Activated naive CD4-positive, alpha-beta T cell (primary cell): ENCODE measurements around the gene PDGFRB.

Source experiments
- DNase-seq, 4 experiments: peaks; one replicate each; lab custom pipeline; 2025; lab: John Stamatoyannopoulos, UW

The PDGFRB gene

DNA sequence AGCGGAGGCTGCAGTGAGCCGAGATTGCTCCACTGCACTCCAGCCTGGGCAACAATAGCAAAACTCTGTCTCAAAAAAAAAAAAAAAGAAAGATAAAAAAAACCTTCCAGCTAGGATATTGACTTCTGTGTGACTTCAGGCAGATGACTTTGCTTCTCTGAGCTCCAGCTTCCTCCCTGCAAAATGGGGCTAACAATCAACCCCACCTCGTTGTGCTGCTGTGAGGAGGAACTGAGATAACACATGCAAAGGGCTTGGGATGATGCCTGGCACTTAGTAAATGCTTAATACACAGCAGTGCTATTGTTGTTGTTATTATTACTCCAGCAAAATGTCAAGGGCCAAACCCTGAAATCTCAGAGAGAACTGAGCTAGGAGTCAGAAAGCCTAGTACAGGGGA, 7.4 kb upstream of the PDGFRB start:
- no peak for DNase-seq

GRCh38 chr5:150162142-150162513, 6.5 kb upstream of the PDGFRB start:
- no peak for DNase-seq

DNA sequence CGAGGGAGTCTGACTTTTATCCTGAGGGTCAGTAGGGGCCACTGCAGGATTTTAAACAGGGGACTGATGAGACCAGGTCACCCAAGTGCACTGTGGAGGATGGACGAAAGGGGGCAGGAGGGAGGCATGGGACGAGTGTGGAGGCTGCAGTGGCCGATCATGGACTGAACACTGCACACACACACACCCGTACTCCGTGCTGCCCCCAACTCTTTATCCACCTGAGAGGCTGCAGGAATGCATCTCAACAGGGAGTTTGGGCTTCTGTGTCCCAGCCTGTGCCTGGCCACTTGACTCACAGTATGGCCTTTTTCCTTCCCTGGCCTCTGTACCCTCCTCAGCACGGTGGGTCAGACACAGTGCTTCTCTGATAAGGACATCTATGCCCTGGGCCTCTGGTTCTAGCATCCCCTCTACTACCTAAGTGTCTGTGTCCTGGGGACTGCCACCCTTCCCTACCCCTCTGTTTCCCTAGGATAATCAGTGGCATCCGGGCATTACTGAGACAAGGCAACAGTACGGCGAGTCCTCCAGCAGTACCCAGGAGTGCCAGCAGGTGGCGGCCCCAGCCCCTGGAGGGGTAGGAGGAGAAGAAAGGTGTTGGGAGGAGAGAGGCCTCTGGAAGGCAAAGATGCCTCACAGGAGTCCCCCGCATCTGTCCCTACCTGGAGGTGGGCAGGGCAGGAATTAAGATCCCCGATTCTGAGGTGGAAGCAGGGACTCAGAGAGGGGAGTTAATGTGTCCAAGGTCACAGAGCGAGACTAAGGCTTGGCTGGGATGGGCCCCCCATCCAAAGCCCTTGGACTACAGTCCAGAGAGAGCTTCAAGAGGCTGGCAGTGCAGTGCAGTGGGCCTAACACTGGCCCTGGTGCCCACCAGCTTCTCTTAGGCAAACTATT, 5.8 kb upstream of the PDGFRB start:
- DNase-seq: peak; percentile 54 to 71 (median 63)

- DNase-seq: no peak
Measured at GRCh38 chr5:150160448-150161081, 4.9 kb upstream of the PDGFRB start.

DNA sequence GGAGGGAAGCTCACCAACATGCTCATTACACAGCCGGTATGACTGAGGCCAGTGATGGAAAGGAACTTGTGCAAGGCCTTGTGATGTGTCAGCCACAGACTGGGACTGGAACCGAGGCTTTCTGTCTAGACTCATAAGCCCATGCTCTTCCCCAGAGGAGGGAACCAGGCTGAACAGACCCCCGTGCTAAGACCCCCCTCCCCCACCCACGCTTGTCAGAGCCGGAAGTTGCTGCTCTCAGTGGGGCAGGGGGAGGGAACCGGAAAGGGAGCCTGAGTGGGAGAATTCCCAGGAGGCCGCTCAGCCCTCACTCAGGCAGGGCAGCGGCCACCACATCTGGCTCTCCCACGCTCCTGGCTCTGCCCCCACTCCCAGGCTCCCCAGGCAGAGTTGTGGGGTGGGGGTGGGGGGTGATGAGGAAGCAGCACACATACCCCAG, 4.1 kb upstream of the PDGFRB start:
- no peak for DNase-seq

GRCh38 chr5:150159031-150159430, 3.4 kb upstream of the PDGFRB start:
- DNase-seq: no peak

- no peak for DNase-seq
Measured at GRCh38 chr5:150158170-150158949, 2.7 kb upstream of the PDGFRB start.

DNA sequence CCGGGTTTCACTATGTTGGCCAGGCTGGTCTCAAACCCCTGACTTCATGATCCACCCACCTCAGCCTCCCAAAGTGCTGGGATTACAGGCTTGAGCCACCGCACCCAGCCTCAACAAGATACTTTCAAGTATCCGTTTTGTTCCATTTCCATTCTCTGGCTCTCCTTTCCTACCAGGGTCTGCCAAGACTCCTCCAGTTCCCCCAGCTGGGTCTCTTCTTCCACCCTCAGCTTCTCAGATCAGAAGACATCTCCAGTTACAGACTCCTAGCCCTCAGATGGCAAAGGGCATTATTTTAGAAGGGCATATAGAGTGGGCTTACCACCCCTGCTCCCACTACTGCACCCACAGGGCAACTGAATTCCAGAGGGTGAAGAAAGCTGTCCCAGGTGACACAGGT, 1.5 kb upstream of the PDGFRB start:
- DNase-seq: no peak

- no peak for DNase-seq
Measured at GRCh38 chr5:150156540-150156939, 895 bp upstream of the PDGFRB start.

- DNase-seq: no peak
Measured at GRCh38 chr5:150156027-150156368, 353 bp upstream of the PDGFRB start.

DNA sequence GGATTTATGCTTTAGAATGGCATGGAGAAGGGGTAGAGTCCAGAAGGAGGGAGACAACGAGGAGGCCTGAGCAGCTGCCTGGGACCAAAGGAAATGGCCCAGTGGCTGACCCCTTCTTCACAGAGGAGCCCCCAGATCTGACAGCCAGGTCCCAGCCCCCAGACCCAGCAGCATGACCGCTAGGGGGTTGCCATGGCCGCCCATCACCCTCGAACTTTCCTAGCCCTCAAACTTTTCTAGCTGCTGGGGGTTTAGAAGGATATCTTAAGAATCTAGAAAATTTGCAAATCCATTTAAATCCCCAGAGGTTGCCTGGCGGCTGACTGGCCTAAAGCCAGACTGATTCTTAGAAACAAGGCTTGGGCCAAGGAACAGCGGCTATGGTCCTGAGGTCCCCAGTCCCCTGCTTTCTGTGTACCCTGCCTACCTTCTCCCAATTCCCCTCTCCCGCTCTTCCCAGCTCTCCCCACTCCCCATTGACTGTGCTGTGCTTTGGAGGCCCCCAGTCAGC, 972 bp downstream of the PDGFRB start:
- DNase-seq: no peak

GRCh38 chr5:150153957-150154617, 1.6 kb downstream of the PDGFRB start:
- no peak for DNase-seq

- DNase-seq: no peak
Measured at GRCh38 chr5:150153483-150153882, 2.2 kb downstream of the PDGFRB start.

- no peak for DNase-seq
Measured at GRCh38 chr5:150152636-150153462, 2.8 kb downstream of the PDGFRB start.

GRCh38 chr5:150149618-150150017, 6.0 kb downstream of the PDGFRB start:
- DNase-seq: no peak

DNA sequence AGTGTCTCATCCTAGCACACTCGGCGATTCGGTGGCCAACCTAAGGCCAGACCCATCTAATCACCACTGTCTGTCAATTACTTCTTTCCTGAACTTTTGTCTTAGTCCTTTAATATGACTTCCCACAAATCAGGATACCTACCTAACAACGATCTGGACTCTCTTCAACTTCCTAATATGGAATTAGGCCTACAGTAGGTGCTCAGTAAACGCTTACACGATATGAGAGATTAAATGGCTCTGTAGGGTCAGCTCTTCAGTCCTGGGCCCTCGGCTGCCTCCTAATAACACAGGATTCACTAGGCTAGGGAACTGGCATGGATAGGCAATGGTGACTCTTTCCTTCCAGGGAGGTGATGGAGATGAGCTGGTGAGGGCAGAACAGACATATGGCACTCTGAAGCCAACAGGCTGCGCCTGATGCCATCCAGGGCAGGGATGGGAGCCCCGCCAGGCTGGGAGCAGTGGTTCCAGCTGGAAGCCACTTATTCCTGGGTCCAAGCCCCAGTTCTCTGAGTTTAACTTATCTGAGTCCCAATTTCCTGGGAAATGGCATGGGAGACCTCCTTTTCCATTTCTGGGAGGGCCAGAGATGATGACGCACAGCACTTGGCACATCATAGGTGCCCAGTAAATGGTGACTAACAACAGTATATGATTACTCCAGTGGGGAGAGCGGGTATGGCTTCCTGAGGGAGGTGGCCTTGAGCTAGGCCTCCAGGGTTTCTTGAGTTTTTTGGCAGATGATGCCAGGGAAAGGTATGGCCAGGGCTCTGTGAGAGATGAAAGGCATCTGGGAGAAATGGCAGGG, 7.3 kb downstream of the PDGFRB start:
- DNase-seq: no peak

- DNase-seq: no peak
Measured at GRCh38 chr5:150147670-150148069, 8.0 kb downstream of the PDGFRB start.

DNA sequence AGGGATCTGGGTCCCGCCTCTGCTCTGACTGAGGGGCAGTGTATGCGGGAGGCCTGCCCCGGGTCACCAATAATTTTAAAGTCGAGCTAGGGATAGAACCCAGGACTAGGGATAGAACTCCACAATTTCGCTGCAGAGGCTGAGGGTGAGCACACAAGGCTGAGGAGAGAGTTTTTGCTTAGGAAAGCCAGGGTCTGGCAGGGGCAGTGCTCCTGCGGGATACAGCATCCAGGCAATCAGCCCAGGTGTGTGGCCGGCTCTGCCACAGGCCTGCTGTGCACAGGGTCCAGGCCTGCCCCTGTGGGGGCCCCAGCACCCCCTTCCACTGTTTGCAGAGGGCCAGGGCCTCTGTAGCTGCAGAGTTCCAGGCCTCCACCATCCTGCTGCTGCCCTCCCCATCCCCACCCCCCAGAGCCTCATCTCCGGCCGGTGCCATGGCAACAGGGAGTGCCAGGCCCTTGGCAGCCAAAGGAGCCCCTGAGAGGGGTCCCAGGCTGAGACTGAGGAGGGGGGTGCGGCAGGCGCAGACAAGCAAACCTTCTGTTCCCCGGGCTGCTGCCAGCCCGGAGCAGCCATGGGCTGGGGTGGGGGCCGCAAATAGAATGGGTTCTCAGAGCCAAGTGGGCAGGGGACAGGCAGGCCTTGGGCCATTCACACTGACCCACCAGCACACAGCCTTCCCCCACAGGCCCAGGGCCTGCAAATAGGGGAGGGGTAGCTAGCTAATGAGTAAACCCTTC, 8.6 kb downstream of the PDGFRB start:
- DNase-seq: no peak

DNA sequence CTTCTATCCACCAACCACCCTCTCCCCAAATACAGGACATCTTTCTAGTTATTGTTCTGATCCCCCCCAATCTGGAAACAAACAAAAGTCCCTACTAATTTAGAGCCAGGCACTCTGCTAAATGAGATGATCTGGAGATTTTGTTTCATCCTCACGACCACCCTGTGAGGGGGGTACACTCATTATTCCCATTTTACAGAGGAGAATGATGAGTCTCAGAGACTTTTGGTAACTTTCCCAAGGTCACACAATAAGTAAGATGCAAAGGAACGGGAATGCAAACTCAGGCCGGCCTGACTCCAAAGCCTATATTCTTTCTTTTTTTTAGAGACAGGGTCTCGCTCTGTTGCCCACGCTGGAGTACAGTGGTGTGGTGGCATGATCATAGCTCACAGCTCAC, 9.4 kb downstream of the PDGFRB start:
- DNase-seq: no peak

DNA sequence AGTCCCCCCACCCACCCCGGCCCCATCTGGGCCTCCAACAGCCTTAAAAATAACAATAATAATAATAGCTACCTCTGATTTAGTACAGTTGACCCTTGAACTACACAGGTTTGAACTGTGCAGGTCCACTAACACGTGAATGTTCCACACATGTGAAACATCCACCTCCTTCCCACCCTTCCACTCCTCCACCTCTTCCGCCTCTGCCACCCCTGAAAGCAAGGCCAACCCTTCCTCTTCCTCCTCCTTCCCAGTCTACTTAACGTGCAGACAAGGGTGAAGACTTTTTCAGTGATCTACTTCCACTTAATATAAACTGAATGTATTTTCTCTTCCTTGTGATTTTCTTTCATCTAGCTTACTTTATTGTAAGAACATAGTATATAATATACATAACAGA, 10.8 kb downstream of the PDGFRB start:
- no peak for DNase-seq
